Spleen (tissue), 7 donors: ENCODE data around the gene SLC30A1.

Experiments
- CTCF ChIP-seq, 11 experiments: fragments of 200-600 bp in 7 of 11; fragments of 450-650 bp in 4 of 11; sonication (generic) in 4 of 11; IDR thresholded peaks in 8 of 11; conservative IDR thresholded peaks in 3 of 11; 1 replicate in 7 of 11; 2 replicates in 4 of 11; pipeline versions ENCODE4 v1.4.0 to v1.8.0; 2016 to 2021; ENCODE audit warnings: antibody characterized with exemption in 11 of 11, inconsistent platforms in 4 of 11, mild to moderate bottlenecking in 1 of 11
- POLR2A ChIP-seq, 3 donors: fragments of 450-650 bp; IDR thresholded peaks; one replicate each; pipeline ENCODE4 v1.5.1; 2017; ENCODE audit warnings: antibody characterized with exemption in 3 of 3, mild to moderate bottlenecking in 1 of 3
- POLR2AphosphoS5 ChIP-seq, 3 donors: sonication (generic); formaldehyde crosslinking; IDR thresholded peaks; one replicate each; pipeline ENCODE4 v1.5.1; 2017; ENCODE audit warnings: antibody characterized with exemption in 3 of 3
- donor health status: DM: no; HTN: no; CAD: no; lungs with moderate emphysema.
- donor health status: DM: no; HTN: no; CAD: no.
- donor health status: DM: no; HTN: no; CAD: no.

GRCh38 chr1:211541278-211541677 lies 37.7 kb downstream of the SLC30A1 start:
- TF ChIP-seq CTCF (IDR thresholded peaks at IDR 0.05 in 8 of 11, conservative IDR thresholded peaks at IDR 0.05 in 3 of 11) (no peak), POLR2A (IDR thresholded peaks at IDR 0.05) (no peak), POLR2AphosphoS5 (IDR thresholded peaks at IDR 0.05) (no peak)
